ENCODE measurements around the gene MFSD1. TPM values are rescaled to one million over a fixed set of nuclear protein-coding genes. Genes with fewer than 3 reads are reported as not detected.

Gene MFSD1
- total and polyA plus RNA-seq, 2 of the 13 experiments (the other 11 are each of a cell fraction or from before 2014, with no cell fraction given): 17.3 to 37.9 TPM

DNA sequence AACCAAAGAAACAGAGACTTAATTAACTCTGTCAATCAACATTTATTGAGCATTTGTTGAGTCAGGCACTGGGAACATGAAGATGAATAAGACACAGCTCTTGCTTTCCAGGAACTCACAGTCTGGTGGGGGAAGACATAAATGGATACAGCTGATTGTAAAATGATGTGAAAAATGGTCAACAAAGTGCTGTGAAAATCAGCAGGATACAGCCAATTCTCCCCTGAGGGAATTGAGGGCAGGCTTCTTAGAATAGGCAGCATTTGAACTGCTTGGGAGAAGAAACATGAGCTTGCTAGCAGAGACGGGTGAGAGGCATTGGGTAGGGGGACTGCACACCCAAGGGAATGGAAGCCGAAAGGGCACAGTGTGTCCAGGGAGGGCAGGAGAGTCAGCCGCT lies 41.1 kb downstream of the MFSD1 start:
- in situ Hi-C loops (cut with HindIII; ENCODE audit: extremely low pct_ligation_motif_present, low pct_unique_long_range_greater_than_20kb) (loop anchor here (25.0 kb wide), 1 partner anchor 744 kb away; no protein-coding TSS in a partner anchor), intact Hi-C loops (cut with micrococcal nuclease; ENCODE audit: unreplicated experiment) (no loop called here)
- ChIA-PET POLR2A (no interaction called here), CTCF (ENCODE audit: low intra/inter-chr PET ratio, low total read pairs) (no interaction called here)
- FAIRE-seq: no peak
- Histone ChIP-seq H3K36me3 (replicated peaks in 1 of 2; ENCODE audit: control insufficient read depth in 1 of 2, insufficient read depth in 2 of 2, low read length in 2 of 2) (no peaks in the 10 kb centered on the region), H4K20me1 (ENCODE audit: insufficient read depth, low read length) (no peaks in the 10 kb centered on the region), H3K4me2 (ENCODE audit: low read depth, low read length) (no peak overlapping the region), H3K27ac (ENCODE audit: extremely low read length, insufficient read depth, low read length) (no peak overlapping the region), H3K4me3 (replicated peaks in 1 of 3; ENCODE audit: insufficient read depth in 1 of 3, low read depth in 2 of 3, low read length in 3 of 3) (no peak overlapping the region), H2AFZ (ENCODE audit: low read length) (no peak overlapping the region), H3K27me3 (ENCODE audit: control insufficient read depth in 1 of 2, insufficient read depth in 2 of 2, low read length in 2 of 2) (peaks cover 0 to 10% of the 10 kb centered on the region in 2 experiments; a peak in 2 of 5 replicates), H3K4me1 (ENCODE audit: insufficient read depth, low read length) (peaks cover 6% of the 10 kb centered on the region), H3K79me2 (ENCODE audit: insufficient read depth, low read length) (no peaks in the 10 kb centered on the region), H3K9me3 (ENCODE audit: low read length) (no peaks in the 10 kb centered on the region), H3K9ac (ENCODE audit: insufficient read depth, low read depth, low read length) (no peak overlapping the region)
- DNase-seq (ENCODE audit: low spot score): no peak
- BruUV-seq (replicated peaks): no TSS peak
- ATAC-seq: no peak
- WGBS (ENCODE audit: low lambda C conversion rate): 41% methylated on average over 3 of the region's 3 CpGs
- TF ChIP-seq ZC3H13 (CRISPR knock-in tag; IDR thresholded peaks at IDR 0.05): no peak
- no peak for TF ChIP-seq ZNF614 (CRISPR knock-in tag; IDR thresholded peaks at IDR 0.05; ENCODE audit: borderline replicate concordance)
- TF ChIP-seq, protein P1, sequence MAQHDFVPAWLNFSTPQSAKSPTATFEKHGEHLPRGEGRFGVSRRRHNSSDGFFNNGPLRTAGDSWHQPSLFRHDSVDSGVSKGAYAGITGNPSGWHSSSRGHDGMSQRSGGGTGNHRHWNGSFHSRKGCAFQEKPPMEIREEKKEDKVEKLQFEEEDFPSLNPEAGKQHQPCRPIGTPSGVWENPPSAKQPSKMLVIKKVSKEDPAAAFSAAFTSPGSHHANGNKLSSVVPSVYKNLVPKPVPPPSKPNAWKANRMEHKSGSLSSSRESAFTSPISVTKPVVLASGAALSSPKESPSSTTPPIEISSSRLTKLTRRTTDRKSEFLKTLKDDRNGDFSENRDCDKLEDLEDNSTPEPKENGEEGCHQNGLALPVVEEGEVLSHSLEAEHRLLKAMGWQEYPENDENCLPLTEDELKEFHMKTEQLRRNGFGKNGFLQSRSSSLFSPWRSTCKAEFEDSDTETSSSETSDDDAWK (CRISPR knock-in tag; IDR thresholded peaks at IDR 0.05): no peak
- TF ChIP-seq NFE2L1 (CRISPR knock-in tag; IDR thresholded peaks at IDR 0.05; ENCODE audit: borderline replicate concordance): no peak
- TF ChIP-seq RELA (CRISPR knock-in tag; IDR thresholded peaks at IDR 0.05): no peak
- no peak for TF ChIP-seq MEIS1 (CRISPR knock-in tag; IDR thresholded peaks at IDR 0.05; ENCODE audit: borderline replicate concordance)
- TF ChIP-seq, protein P2, sequence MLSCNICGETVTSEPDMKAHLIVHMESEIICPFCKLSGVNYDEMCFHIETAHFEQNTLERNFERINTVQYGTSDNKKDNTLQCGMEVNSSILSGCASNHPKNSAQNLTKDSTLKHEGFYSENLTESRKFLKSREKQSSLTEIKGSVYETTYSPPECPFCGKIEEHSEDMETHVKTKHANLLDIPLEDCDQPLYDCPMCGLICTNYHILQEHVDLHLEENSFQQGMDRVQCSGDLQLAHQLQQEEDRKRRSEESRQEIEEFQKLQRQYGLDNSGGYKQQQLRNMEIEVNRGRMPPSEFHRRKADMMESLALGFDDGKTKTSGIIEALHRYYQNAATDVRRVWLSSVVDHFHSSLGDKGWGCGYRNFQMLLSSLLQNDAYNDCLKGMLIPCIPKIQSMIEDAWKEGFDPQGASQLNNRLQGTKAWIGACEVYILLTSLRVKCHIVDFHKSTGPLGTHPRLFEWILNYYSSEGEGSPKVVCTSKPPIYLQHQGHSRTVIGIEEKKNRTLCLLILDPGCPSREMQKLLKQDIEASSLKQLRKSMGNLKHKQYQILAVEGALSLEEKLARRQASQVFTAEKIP (CRISPR knock-in tag; IDR thresholded peaks at IDR 0.05; ENCODE audit: borderline replicate concordance): no peak
- no peak for TF ChIP-seq ZNF577 (CRISPR knock-in tag; IDR thresholded peaks at IDR 0.05; ENCODE audit: borderline replicate concordance, low read depth)
- TF ChIP-seq, protein P3, sequence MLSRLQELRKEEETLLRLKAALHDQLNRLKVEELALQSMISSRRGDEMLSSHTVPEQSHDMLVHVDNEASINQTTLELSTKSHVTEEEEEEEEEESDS (CRISPR knock-in tag; IDR thresholded peaks at IDR 0.05; ENCODE audit: borderline replicate concordance): no peak
- no peak for TF ChIP-seq NCOR1 (IDR thresholded peaks at IDR 0.05; ENCODE audit: borderline replicate concordance, low read length)
- TF ChIP-seq, protein P4, sequence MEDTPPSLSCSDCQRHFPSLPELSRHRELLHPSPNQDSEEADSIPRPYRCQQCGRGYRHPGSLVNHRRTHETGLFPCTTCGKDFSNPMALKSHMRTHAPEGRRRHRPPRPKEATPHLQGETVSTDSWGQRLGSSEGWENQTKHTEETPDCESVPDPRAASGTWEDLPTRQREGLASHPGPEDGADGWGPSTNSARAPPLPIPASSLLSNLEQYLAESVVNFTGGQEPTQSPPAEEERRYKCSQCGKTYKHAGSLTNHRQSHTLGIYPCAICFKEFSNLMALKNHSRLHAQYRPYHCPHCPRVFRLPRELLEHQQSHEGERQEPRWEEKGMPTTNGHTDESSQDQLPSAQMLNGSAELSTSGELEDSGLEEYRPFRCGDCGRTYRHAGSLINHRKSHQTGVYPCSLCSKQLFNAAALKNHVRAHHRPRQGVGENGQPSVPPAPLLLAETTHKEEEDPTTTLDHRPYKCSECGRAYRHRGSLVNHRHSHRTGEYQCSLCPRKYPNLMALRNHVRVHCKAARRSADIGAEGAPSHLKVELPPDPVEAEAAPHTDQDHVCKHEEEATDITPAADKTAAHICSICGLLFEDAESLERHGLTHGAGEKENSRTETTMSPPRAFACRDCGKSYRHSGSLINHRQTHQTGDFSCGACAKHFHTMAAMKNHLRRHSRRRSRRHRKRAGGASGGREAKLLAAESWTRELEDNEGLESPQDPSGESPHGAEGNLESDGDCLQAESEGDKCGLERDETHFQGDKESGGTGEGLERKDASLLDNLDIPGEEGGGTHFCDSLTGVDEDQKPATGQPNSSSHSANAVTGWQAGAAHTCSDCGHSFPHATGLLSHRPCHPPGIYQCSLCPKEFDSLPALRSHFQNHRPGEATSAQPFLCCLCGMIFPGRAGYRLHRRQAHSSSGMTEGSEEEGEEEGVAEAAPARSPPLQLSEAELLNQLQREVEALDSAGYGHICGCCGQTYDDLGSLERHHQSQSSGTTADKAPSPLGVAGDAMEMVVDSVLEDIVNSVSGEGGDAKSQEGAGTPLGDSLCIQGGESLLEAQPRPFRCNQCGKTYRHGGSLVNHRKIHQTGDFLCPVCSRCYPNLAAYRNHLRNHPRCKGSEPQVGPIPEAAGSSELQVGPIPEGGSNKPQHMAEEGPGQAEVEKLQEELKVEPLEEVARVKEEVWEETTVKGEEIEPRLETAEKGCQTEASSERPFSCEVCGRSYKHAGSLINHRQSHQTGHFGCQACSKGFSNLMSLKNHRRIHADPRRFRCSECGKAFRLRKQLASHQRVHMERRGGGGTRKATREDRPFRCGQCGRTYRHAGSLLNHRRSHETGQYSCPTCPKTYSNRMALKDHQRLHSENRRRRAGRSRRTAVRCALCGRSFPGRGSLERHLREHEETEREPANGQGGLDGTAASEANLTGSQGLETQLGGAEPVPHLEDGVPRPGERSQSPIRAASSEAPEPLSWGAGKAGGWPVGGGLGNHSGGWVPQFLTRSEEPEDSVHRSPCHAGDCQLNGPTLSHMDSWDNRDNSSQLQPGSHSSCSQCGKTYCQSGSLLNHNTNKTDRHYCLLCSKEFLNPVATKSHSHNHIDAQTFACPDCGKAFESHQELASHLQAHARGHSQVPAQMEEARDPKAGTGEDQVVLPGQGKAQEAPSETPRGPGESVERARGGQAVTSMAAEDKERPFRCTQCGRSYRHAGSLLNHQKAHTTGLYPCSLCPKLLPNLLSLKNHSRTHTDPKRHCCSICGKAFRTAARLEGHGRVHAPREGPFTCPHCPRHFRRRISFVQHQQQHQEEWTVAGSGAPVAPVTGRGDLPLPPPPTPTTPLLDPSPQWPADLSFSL (CRISPR knock-in tag; IDR thresholded peaks at IDR 0.05): no peak
- no peak for TF ChIP-seq U2AF1 (optimal IDR thresholded peaks at IDR 0.05; ENCODE audit: low read depth, low read length)
- TF ChIP-seq, protein P5, sequence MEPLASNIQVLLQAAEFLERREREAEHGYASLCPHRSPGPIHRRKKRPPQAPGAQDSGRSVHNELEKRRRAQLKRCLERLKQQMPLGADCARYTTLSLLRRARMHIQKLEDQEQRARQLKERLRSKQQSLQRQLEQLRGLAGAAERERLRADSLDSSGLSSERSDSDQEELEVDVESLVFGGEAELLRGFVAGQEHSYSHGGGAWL (CRISPR knock-in tag; IDR thresholded peaks at IDR 0.05): no peak

Measured in HepG2 (cell line).